Measurements from ENCODE around the gene CCDC85C.

DNA sequence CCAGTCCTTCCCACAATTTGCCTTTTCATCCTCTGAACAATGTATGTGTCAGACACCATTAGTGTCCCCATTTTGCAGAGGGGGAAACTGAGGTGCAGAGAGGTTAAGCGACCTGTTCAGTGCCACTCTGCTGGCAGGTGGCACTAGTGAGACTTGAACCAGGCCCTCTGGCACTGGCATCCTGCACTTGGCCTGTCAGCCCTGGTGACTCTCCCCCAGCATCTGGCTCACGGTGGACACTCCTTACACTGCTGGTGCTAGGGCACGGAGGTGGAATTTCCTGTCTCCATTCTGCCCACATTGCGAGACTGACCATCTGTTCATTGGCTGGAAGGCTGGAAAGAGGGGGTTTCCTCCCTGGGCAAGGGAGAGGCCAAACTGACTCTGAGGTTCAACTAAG, 74.1 kb downstream of the CCDC85C start:
- TF ChIP-seq, protein P1, sequence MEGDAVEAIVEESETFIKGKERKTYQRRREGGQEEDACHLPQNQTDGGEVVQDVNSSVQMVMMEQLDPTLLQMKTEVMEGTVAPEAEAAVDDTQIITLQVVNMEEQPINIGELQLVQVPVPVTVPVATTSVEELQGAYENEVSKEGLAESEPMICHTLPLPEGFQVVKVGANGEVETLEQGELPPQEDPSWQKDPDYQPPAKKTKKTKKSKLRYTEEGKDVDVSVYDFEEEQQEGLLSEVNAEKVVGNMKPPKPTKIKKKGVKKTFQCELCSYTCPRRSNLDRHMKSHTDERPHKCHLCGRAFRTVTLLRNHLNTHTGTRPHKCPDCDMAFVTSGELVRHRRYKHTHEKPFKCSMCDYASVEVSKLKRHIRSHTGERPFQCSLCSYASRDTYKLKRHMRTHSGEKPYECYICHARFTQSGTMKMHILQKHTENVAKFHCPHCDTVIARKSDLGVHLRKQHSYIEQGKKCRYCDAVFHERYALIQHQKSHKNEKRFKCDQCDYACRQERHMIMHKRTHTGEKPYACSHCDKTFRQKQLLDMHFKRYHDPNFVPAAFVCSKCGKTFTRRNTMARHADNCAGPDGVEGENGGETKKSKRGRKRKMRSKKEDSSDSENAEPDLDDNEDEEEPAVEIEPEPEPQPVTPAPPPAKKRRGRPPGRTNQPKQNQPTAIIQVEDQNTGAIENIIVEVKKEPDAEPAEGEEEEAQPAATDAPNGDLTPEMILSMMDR (IDR thresholded peaks at IDR 0.05) = no peak
- no peak for TF ChIP-seq POLR2A (IDR thresholded peaks at IDR 0.05)

All from prostate gland (tissue), 2 donors.